HG02938 (cell line): Measurements from ENCODE around the gene ZSCAN23.
"Not testable (repeated sequence)": the region's sequence is repeated elsewhere in the genome, so short reads cannot be mapped to it uniquely, and the experiment has no call there.

Source experiments
- ATAC-seq: cut with Tn5 transposase; IDR thresholded peaks from one replicate; pipeline ENCODE4 v1.9.1; 2021; ENCODE audit warnings: mild to moderate bottlenecking, moderate library complexity; ENCODE audit not compliant: unreplicated experiment

Gene ZSCAN23

GRCh38 chr6:28442586-28442985, 705 bp downstream of the ZSCAN23 start:
- ATAC-seq, result no peak

- ATAC-seq, result no peak
Measured at GRCh38 chr6:28436404-28436803, 6.9 kb downstream of the ZSCAN23 start.

GRCh38 chr6:28433119-28433518, 10.2 kb downstream of the ZSCAN23 start:
- no peak for ATAC-seq

GRCh38 chr6:28429781-28430180, 13.5 kb downstream of the ZSCAN23 start:
- ATAC-seq, result no peak

- no peak for ATAC-seq
Measured at GRCh38 chr6:28425944-28426541, 17.2 kb downstream of the ZSCAN23 start.

- ATAC-seq, result no peak
Measured at GRCh38 chr6:28424163-28424562, 19.1 kb downstream of the ZSCAN23 start.

- ATAC-seq, result no peak
Measured at GRCh38 chr6:28423546-28423945, 19.7 kb downstream of the ZSCAN23 start.

- ATAC-seq, result no peak
Measured at GRCh38 chr6:28413681-28414080, 29.6 kb downstream of the ZSCAN23 start.

GRCh38 chr6:28410767-28411166, 32.5 kb downstream of the ZSCAN23 start:
- no peak for ATAC-seq

- no peak for ATAC-seq
Measured at GRCh38 chr6:28408076-28408802, 35.1 kb downstream of the ZSCAN23 start.

GRCh38 chr6:28407401-28407800, 35.9 kb downstream of the ZSCAN23 start:
- ATAC-seq, result no peak

GRCh38 chr6:28403923-28404322, 39.4 kb downstream of the ZSCAN23 start:
- ATAC-seq, result not testable (repeated sequence)

- ATAC-seq, result no peak
Measured at GRCh38 chr6:28402197-28402596, 41.1 kb downstream of the ZSCAN23 start.

- no peak for ATAC-seq
Measured at GRCh38 chr6:28401172-28401571, 42.1 kb downstream of the ZSCAN23 start.

GRCh38 chr6:28400122-28400451, 43.2 kb downstream of the ZSCAN23 start:
- ATAC-seq, result no peak

- peak; percentile 81 for ATAC-seq
Measured at GRCh38 chr6:28399350-28400121, 43.8 kb downstream of the ZSCAN23 start, which contains the start of gene ZSCAN12. ZSCAN12 (minus strand) TSS chr6:28399747; CDS start chr6:28398405, 1,342 bp downstream.

GRCh38 chr6:28395918-28396317, 47.4 kb downstream of the ZSCAN23 start:
- ATAC-seq, result no peak

GRCh38 chr6:28393912-28394662, 49.2 kb downstream of the ZSCAN23 start:
- no peak for ATAC-seq

GRCh38 chr6:28390688-28391087, 52.6 kb downstream of the ZSCAN23 start:
- no peak for ATAC-seq

- ATAC-seq, result no peak
Measured at GRCh38 chr6:28384143-28384533, 59.2 kb downstream of the ZSCAN23 start.
